Lung (tissue), 12 donors: ENCODE results near the gene RPL13A. TPM values are rescaled to one million over a fixed set of nuclear protein-coding genes. Genes with fewer than 3 reads are reported as not detected.

Source experiments
- ATAC-seq: fragments of 200-7000 bp; cut with Tn5 transposase; one replicate; pipeline ENCODE4 v1.9.1; 2020; ENCODE audit warnings: moderate number of reproducible peaks; ENCODE audit not compliant: insufficient read depth, low FRiP score
- DNase-seq, 3 donors: peaks; one replicate each; pipeline ENCODE4 v3.0.0-alpha.2; 2013 to 2017
- H3K27ac ChIP-seq, 2 donors: one replicate each; pipeline ENCODE4 v1.5.1; 2013; ENCODE audit warnings: mild to moderate bottlenecking in 2 of 2, moderate library complexity in 2 of 2, control low read depth in 1 of 2, inconsistent platforms in 1 of 2, low read depth in 1 of 2, low read length in 1 of 2
- H3K27me3 ChIP-seq, 3 donors: one replicate each; pipeline ENCODE4 v1.5.1; 2013; ENCODE audit warnings: low read length in 2 of 3; ENCODE audit not compliant: control insufficient read depth in 3 of 3, insufficient read depth in 3 of 3
- H3K36me3 ChIP-seq, 4 donors: one replicate each; pipeline ENCODE4 v1.5.1; 2013; ENCODE audit warnings: low read length in 4 of 4, mild to moderate bottlenecking in 1 of 4, moderate library complexity in 1 of 4; ENCODE audit not compliant: control insufficient read depth in 4 of 4, insufficient read depth in 4 of 4
- H3K4me1 ChIP-seq, 5 donors: one replicate each; pipeline ENCODE4 v1.5.1; 2013; ENCODE audit warnings: low read length in 5 of 5, mild to moderate bottlenecking in 2 of 5, moderate library complexity in 1 of 5; ENCODE audit not compliant: control insufficient read depth in 5 of 5, insufficient read depth in 5 of 5
- H3K4me3 ChIP-seq: one replicate; pipeline ENCODE4 v1.5.1; 2013; ENCODE audit warnings: mild to moderate bottlenecking, control low read depth, moderate library complexity
- H3K9ac ChIP-seq, 2 donors: one replicate each; pipeline ENCODE4 v1.5.1; 2013; ENCODE audit warnings: low read length in 2 of 2, control low read depth in 1 of 2; ENCODE audit not compliant: insufficient read depth in 1 of 2
- H3K9me3 ChIP-seq, 4 donors: one replicate each; pipeline ENCODE4 v1.5.1; 2013; ENCODE audit warnings: low read length in 3 of 4, mild to moderate bottlenecking in 1 of 4, moderate library complexity in 1 of 4; ENCODE audit not compliant: control insufficient read depth in 4 of 4, insufficient read depth in 3 of 4
- WGBS, 2 donors: extraction: QIAGEN DNeasy Blood & Tissue Kit; methylation state at CpG; one replicate each; pipeline ENCODE4 v1.1.7; 2013; 5-methylcytosine and 5-hydroxymethylcytosine counted together
- polyA plus RNA-seq, 2 donors: library from polyadenylated mRNA; stranded (reverse); fragments of 200-250 nt; gene quantifications; one replicate each; pipeline ENCODE4 v1.2.1, GENCODE V29; 2013
- total RNA-seq, 2 donors: library from RNA; depleted of rRNA in 1 of 2; stranded (reverse); fragments of >200 nt in 1 of 2; gene quantifications; one replicate each; pipeline ENCODE4 v1.2.1, GENCODE V29; 2014 to 2021
- TF ChIP-seq, protein P1 (sequence below): IDR thresholded peaks from 2 replicates; pipeline ENCODE4 v1.5.1; 2012; ENCODE audit warnings: mild to moderate bottlenecking; ENCODE audit errors: control extremely low read depth, extremely low read depth
- donor health status: control.
- donor health status: control.
- donor health status: Bipolar disorder and iron deficiency.
- donor health status: healthy.
- donor health status: DM: yes; HTN: yes; CAD: no.

RPL13A gene
- total and polyA plus RNA-seq, 4 donors, result 1,499 to 2,816 (median 2,481) TPM

DNA sequence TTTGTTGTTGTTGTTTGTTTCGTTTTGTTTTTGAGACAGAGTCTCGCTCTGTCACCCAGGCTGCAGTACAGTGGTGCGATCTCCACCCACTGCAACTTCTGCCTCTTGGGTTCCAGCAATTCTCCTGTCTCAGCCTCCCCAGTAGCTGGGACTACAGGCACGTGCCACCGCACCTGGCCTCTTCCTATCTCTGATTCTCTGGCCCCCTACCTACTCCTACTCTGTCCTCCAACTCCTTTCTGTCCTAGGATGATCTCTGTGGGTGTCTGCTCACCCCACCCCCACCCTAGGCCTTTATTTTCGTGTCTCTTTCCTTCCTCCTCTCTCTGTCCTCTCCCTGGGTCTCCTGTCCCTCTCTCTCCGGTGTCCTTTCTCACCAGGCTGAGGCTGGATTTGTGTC is 37.0 kb upstream of the RPL13A start:
- no peaks in the 10 kb centered on the region for H3K9me3 ChIP-seq
- TF ChIP-seq, protein P1, sequence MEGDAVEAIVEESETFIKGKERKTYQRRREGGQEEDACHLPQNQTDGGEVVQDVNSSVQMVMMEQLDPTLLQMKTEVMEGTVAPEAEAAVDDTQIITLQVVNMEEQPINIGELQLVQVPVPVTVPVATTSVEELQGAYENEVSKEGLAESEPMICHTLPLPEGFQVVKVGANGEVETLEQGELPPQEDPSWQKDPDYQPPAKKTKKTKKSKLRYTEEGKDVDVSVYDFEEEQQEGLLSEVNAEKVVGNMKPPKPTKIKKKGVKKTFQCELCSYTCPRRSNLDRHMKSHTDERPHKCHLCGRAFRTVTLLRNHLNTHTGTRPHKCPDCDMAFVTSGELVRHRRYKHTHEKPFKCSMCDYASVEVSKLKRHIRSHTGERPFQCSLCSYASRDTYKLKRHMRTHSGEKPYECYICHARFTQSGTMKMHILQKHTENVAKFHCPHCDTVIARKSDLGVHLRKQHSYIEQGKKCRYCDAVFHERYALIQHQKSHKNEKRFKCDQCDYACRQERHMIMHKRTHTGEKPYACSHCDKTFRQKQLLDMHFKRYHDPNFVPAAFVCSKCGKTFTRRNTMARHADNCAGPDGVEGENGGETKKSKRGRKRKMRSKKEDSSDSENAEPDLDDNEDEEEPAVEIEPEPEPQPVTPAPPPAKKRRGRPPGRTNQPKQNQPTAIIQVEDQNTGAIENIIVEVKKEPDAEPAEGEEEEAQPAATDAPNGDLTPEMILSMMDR, result no peak
- peaks cover 0 to 21% (median 9%) of the 10 kb centered on the region in 4 donors for H3K36me3 ChIP-seq
- peaks cover 0 to 16% (median 3%) of the 10 kb centered on the region in 5 donors for H3K4me1 ChIP-seq
- 84 to 86% methylated on average over 7 of the region's 7 CpGs for WGBS, 2 donors
- ATAC-seq (no peak), DNase-seq (no peak)
- H3K9ac ChIP-seq, result peak overlapping the region in 1 of 2 donors; percentile 49
- H3K4me3 ChIP-seq, result no peak overlapping the region
- H3K27ac ChIP-seq, result no peak overlapping the region
- no peaks in the 10 kb centered on the region for H3K27me3 ChIP-seq

DNA sequence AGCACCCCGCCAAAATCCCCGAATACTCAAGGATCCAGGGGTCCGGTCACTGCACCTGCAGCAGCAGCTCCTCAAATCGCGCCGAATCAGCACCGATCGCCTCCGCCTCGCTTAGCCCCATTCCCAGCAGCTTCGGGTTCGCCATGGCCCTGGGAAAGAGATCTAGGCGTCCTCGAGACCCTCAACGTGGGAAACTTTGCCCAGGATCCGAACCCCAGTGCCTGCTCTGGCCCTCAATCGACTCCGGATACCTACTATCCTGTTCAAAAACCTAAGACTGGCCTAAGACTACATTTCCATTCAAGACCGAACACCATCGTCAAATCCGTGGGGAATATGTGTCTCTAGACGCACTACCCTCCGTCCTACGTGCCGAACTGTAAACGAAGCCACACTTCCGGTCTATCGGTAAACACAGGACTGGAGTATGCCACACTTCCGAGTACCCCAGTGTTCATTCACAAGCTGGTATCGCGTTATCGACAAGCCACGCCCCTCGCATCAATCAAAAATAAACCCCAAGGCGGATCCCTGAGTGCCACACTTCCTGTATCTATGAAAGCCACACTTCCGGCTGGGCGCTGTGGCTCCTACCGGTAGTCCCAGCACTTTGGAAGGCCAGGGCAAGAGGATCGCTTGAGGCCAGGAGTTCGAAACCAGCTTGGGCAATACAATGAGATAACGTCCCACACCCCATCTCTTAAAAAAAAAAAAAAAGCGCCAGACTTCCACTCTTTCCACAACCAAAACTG is 35.8 kb upstream of the RPL13A start, which contains the start of gene PIH1D1:
Gene PIH1D1, minus strand, starts transcription at position 385 of the 752 bp plus-strand sequence. Its CDS starts 240 bp downstream, at position 145.
- H3K27me3 ChIP-seq, result no peaks in the 10 kb centered on the region
- 0% methylated on average over 42 of the region's 42 CpGs for WGBS, 2 donors
- ATAC-seq (peak; percentile 78), DNase-seq (peak; percentile 98 to 100 (median 100))
- H3K4me1 ChIP-seq, result peaks cover 0 to 26% (median 7%) of the 10 kb centered on the region in 5 donors
- peaks cover 0 to 19% (median 9%) of the 10 kb centered on the region in 4 donors for H3K36me3 ChIP-seq
- peak within 1 kb of the TSS; percentile 67 for H3K4me3 ChIP-seq
- TF ChIP-seq, protein P1, result no peak
- H3K9me3 ChIP-seq, result no peaks in the 10 kb centered on the region
- peak within 1 kb of the TSS; percentile 83 to 96 for H3K27ac ChIP-seq
- peak within 1 kb of the TSS; percentile 83 to 97 for H3K9ac ChIP-seq

DNA sequence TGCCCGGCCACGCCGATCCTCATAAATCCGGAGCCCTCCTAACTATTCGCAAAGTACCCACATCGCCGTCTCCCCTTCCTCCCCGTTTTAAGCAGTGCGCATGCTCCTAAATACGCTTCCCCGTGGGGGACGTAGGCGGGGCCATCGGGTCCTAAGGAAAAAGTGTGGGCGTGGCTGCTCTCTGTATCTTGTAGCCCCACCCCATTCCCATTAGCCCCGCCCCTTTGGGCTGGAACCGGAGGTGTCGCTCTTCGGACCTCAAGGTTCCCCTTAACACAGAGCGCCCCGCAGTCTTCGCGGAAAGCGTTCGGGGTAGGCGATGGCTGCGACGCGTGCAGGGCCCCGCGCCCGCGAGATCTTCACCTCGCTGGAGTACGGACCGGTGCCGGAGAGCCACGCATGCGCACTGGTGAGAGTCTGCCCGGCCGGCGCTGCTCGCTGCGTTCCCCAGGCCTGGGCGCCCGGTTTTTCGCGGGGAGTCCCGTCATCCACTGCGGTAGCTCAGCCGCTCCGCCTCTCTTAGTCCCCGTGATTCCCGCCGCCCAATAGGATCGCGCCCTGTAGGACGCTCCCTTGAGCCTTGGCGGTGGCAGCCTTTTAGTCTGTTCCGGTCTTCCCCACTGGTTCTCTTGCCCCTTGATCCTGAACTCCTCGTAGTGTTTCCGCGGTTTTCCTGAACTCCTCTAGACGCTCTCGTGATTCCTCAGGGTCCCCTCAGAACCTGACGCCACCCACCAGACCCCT is 34.2 kb upstream of the RPL13A start, which contains the start of gene ALDH16A1:
Gene ALDH16A1, plus strand, starts transcription at position 213 of the 744 bp plus-strand sequence. Its CDS starts 107 bp downstream, at position 320.
- peak; percentile 99 for DNase-seq
- Histone ChIP-seq H3K9me3 (no peaks in the 10 kb centered on the region), H3K4me3 (peak within 1 kb of the TSS; percentile 64), H3K9ac (peak within 1 kb of the TSS; percentile 74 to 81), H3K27ac (peak within 1 kb of the TSS; percentile 96), H3K4me1 (peaks cover 0 to 31% (median 5%) of the 10 kb centered on the region in 5 donors), H3K36me3 (peaks cover 0 to 13% (median 4%) of the 10 kb centered on the region in 4 donors), H3K27me3 (no peaks in the 10 kb centered on the region)
- TF ChIP-seq, protein P1, result no peak
- peak; percentile 91 for ATAC-seq
- 0% methylated on average over 60 to 66 of the region's 66 CpGs for WGBS, 2 donors
